HepG2 (cell line): ENCODE results near the gene NOXO1. TPM values are rescaled to one million over a fixed set of nuclear protein-coding genes. Genes with fewer than 3 reads are reported as not detected.

Experiments
- FIP1L1 ChIP-seq: fragments of 200-400 bp; formaldehyde crosslinking; IDR thresholded peaks from 2 replicates; pipeline ENCODE4 v1.6.1; 2018; ENCODE audit warnings: low read depth, mild to moderate bottlenecking, low read length, moderate library complexity, borderline replicate concordance; ENCODE audit not compliant: insufficient read depth
- FOXC1 ChIP-seq: sonication (generic); formaldehyde crosslinking; IDR thresholded peaks from 2 replicates; pipeline ENCODE4 v1.8.0; 2022; ENCODE audit warnings: mild to moderate bottlenecking, missing genetic modification reagents, borderline replicate concordance
- KAT8 ChIP-seq: IDR thresholded peaks from 2 replicates; pipeline ENCODE4 v1.6.1; 2016; ENCODE audit warnings: missing genetic modification reagents, missing compliant biosample characterization
- RFX1 ChIP-seq: fragments of 450-650 bp; IDR thresholded peaks from 2 replicates; pipeline ENCODE4 v1.6.1; 2017
- RFX5 ChIP-seq: IDR thresholded peaks from 2 replicates; pipeline ENCODE4 v1.6.1; 2011; ENCODE audit warnings: low read depth, low read length, improper control_type of control experiment
- SRSF1 ChIP-seq: fragments of 200-400 bp; formaldehyde crosslinking; optimal IDR thresholded peaks from 2 replicates; pipeline ENCODE3; 2017; ENCODE audit warnings: mild to moderate bottlenecking, low read depth, low read length, moderate library complexity
- TOPORS ChIP-seq: sonication (generic); formaldehyde crosslinking; IDR thresholded peaks from 2 replicates; pipeline ENCODE4 v1.8.0; 2023; ENCODE audit warnings: mild to moderate bottlenecking, missing genetic modification reagents
- ZBTB38 ChIP-seq: sonication (generic); formaldehyde crosslinking; IDR thresholded peaks from 2 replicates; pipeline ENCODE4 v1.5.1; 2020; ENCODE audit warnings: mild to moderate bottlenecking, missing genetic modification reagents
- ZNF333 ChIP-seq: sonication (generic); formaldehyde crosslinking; IDR thresholded peaks from 2 replicates; pipeline ENCODE4 v1.4.0; 2020; ENCODE audit warnings: mild to moderate bottlenecking, missing genetic modification reagents, borderline replicate concordance
- ZNF562 ChIP-seq: sonication (generic); formaldehyde crosslinking; IDR thresholded peaks from 2 replicates; pipeline ENCODE4 v1.8.0; 2022; ENCODE audit warnings: missing genetic modification reagents, borderline replicate concordance
- ZNF605 ChIP-seq: sonication (generic); formaldehyde crosslinking; IDR thresholded peaks from 2 replicates; pipeline ENCODE4 v1.8.0; 2022; ENCODE audit warnings: mild to moderate bottlenecking, missing genetic modification reagents
- ZNF747 ChIP-seq: sonication (generic); formaldehyde crosslinking; IDR thresholded peaks from 2 replicates; pipeline ENCODE4 v1.8.1; 2023; ENCODE audit warnings: missing genetic modification reagents, mild to moderate bottlenecking, borderline replicate concordance
- ZSCAN31 ChIP-seq: sonication (generic); formaldehyde crosslinking; IDR thresholded peaks from 2 replicates; pipeline ENCODE4 v1.5.0; 2020; ENCODE audit warnings: low read depth, mild to moderate bottlenecking, missing genetic modification reagents
- polyA plus RNA-seq, 8 experiments: library from polyadenylated mRNA; depleted of rRNA in 3 of 8; stranded (reverse) in 7 of 8; unstranded in 1 of 8; fragments of >200 nt; fragmentation: Illumina TruSeq in 4 of 8; extraction: Trizol in 4 of 8; gene quantifications; 2 replicates each; pipeline versions ENCODE4 v1.2.1 to v1.2.3, GENCODE V29; 2011 to 2016; ENCODE audit warnings: low read depth in 4 of 8, missing spikeins in 1 of 8, mixed read lengths in 1 of 8; ENCODE audit not compliant: insufficient read depth in 1 of 8
- total RNA-seq, 5 experiments: library from RNA; depleted of rRNA; stranded (reverse); fragments of >200 nt; fragmentation: Illumina TruSeq; extraction: Trizol; gene quantifications; 2 replicates each; pipeline ENCODE4 v1.2.3, GENCODE V29; 2016; ENCODE audit warnings: low read depth in 1 of 5
- TF ChIP-seq, protein P1 (sequence below): sonication (generic); formaldehyde crosslinking; IDR thresholded peaks from 2 replicates; pipeline ENCODE4 v1.4.0; 2020; ENCODE audit warnings: missing genetic modification reagents
- TF ChIP-seq, protein P2 (sequence below): sonication (generic); formaldehyde crosslinking; IDR thresholded peaks from 2 replicates; pipeline ENCODE4 v1.5.0; 2020; ENCODE audit warnings: missing genetic modification reagents
- TF ChIP-seq, protein P3 (sequence below), 2 experiments: IDR thresholded peaks; 2 replicates each; pipeline ENCODE4 v1.6.1; 2011 to 2012; ENCODE audit warnings: low read length in 2 of 2, borderline replicate concordance in 1 of 2, low read depth in 1 of 2, mild to moderate bottlenecking in 1 of 2, moderate library complexity in 1 of 2
- TF ChIP-seq, protein P4 (sequence below): sonication (generic); formaldehyde crosslinking; IDR thresholded peaks from 2 replicates; pipeline ENCODE4 v1.4.0; 2020; ENCODE audit warnings: mild to moderate bottlenecking, missing genetic modification reagents
- TF ChIP-seq, protein P5 (sequence below): sonication (generic); formaldehyde crosslinking; IDR thresholded peaks from 2 replicates; pipeline ENCODE4 v1.8.1; 2023; ENCODE audit warnings: missing genetic modification reagents, mild to moderate bottlenecking, borderline replicate concordance

Gene NOXO1
- total and polyA plus RNA-seq, 2 of the 13 experiments (the other 11 are each of a cell fraction or from before 2014, with no cell fraction given), result 0.69 to 1.4 TPM

DNA sequence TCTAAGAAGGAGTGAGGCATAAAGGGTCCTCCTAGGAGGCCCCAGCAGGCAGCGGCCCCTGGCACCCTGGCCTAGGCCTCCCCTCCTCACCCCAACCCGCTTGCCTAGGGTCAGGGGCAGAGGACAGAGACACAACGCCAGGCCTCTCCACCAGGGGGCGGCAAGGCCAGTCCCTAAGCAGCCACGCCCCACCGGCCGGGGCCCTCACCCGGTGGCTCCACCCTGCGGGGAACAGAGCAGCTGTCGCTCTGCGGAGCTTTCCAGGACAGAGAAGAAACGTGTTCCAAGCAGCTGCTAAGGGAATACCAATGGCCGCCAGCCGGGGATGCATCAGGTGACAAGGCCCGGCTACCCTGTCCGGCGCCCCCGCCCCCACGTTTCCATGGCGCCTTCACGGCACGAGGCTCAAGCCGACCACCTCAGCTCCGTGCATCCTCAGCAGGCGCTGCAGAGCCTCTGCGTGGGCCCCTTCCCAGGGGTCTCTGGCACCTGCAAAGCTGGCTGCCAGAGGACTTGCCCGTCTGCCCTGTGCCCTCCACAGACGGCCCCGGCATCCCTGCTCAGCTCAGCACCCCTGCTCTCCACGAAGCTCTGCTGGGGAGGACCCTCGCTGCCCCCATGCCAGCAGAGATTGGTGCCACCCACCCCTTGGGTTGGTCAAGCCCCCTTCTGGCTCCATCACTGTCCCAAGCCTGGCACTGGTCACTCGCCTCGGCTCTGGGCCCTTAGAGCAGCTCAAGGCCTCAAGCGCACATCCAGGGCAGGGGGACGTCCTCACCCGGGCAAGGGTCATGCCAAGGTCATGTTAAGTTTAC, 22.8 kb upstream of the NOXO1 start (continued):
- TF ChIP-seq, protein P1, sequence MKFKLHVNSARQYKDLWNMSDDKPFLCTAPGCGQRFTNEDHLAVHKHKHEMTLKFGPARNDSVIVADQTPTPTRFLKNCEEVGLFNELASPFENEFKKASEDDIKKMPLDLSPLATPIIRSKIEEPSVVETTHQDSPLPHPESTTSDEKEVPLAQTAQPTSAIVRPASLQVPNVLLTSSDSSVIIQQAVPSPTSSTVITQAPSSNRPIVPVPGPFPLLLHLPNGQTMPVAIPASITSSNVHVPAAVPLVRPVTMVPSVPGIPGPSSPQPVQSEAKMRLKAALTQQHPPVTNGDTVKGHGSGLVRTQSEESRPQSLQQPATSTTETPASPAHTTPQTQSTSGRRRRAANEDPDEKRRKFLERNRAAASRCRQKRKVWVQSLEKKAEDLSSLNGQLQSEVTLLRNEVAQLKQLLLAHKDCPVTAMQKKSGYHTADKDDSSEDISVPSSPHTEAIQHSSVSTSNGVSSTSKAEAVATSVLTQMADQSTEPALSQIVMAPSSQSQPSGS (CRISPR knock-in tag), result peak; percentile 34; the same call in 1 of the 2 replicates
- no peak for TF ChIP-seq TOPORS (CRISPR knock-in tag)
- TF ChIP-seq ZNF605 (CRISPR knock-in tag), result no peak
- TF ChIP-seq, protein P2, sequence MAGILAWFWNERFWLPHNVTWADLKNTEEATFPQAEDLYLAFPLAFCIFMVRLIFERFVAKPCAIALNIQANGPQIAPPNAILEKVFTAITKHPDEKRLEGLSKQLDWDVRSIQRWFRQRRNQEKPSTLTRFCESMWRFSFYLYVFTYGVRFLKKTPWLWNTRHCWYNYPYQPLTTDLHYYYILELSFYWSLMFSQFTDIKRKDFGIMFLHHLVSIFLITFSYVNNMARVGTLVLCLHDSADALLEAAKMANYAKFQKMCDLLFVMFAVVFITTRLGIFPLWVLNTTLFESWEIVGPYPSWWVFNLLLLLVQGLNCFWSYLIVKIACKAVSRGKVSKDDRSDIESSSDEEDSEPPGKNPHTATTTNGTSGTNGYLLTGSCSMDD, result no peak
- TF ChIP-seq, protein P3, sequence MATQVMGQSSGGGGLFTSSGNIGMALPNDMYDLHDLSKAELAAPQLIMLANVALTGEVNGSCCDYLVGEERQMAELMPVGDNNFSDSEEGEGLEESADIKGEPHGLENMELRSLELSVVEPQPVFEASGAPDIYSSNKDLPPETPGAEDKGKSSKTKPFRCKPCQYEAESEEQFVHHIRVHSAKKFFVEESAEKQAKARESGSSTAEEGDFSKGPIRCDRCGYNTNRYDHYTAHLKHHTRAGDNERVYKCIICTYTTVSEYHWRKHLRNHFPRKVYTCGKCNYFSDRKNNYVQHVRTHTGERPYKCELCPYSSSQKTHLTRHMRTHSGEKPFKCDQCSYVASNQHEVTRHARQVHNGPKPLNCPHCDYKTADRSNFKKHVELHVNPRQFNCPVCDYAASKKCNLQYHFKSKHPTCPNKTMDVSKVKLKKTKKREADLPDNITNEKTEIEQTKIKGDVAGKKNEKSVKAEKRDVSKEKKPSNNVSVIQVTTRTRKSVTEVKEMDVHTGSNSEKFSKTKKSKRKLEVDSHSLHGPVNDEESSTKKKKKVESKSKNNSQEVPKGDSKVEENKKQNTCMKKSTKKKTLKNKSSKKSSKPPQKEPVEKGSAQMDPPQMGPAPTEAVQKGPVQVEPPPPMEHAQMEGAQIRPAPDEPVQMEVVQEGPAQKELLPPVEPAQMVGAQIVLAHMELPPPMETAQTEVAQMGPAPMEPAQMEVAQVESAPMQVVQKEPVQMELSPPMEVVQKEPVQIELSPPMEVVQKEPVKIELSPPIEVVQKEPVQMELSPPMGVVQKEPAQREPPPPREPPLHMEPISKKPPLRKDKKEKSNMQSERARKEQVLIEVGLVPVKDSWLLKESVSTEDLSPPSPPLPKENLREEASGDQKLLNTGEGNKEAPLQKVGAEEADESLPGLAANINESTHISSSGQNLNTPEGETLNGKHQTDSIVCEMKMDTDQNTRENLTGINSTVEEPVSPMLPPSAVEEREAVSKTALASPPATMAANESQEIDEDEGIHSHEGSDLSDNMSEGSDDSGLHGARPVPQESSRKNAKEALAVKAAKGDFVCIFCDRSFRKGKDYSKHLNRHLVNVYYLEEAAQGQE (IDR thresholded peaks at IDR 0.05; ENCODE audit: borderline replicate concordance in 1 of 2, low read depth in 1 of 2, low read length in 2 of 2), result no peak
- TF ChIP-seq FOXC1 (CRISPR knock-in tag), result peak; percentile 30; the same call in 1 of the 2 replicates
- no peak for TF ChIP-seq ZNF562
- TF ChIP-seq ZSCAN31 (CRISPR knock-in tag), result peak; percentile 58; the same call in 1 of the 2 replicates
- TF ChIP-seq ZNF747 (CRISPR knock-in tag), result peak; percentile 54; the same call in 1 of the 2 replicates
- no peak for TF ChIP-seq ZNF333 (CRISPR knock-in tag)
- TF ChIP-seq SRSF1, result no peak
- TF ChIP-seq, protein P4, sequence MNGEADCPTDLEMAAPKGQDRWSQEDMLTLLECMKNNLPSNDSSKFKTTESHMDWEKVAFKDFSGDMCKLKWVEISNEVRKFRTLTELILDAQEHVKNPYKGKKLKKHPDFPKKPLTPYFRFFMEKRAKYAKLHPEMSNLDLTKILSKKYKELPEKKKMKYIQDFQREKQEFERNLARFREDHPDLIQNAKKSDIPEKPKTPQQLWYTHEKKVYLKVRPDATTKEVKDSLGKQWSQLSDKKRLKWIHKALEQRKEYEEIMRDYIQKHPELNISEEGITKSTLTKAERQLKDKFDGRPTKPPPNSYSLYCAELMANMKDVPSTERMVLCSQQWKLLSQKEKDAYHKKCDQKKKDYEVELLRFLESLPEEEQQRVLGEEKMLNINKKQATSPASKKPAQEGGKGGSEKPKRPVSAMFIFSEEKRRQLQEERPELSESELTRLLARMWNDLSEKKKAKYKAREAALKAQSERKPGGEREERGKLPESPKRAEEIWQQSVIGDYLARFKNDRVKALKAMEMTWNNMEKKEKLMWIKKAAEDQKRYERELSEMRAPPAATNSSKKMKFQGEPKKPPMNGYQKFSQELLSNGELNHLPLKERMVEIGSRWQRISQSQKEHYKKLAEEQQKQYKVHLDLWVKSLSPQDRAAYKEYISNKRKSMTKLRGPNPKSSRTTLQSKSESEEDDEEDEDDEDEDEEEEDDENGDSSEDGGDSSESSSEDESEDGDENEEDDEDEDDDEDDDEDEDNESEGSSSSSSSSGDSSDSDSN (CRISPR knock-in tag), result peak; percentile 68
- TF ChIP-seq FIP1L1, result 0 out of 2 replicates have a peak, but pooled peaks have one; percentile 69
- TF ChIP-seq RFX5, result no peak
- TF ChIP-seq, protein P5, sequence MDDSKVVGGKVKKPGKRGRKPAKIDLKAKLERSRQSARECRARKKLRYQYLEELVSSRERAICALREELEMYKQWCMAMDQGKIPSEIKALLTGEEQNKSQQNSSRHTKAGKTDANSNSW (CRISPR knock-in tag), result no peak
- TF ChIP-seq RFX1, result no peak; the same call in 1 of the 2 replicates
- TF ChIP-seq ZBTB38 (CRISPR knock-in tag), result peak; percentile 62; the same call in 1 of the 2 replicates
- peak; percentile 71 for TF ChIP-seq KAT8 (CRISPR knock-in tag)
